ENCODE data around the gene GRK5.
"Not testable (repeated sequence)": the region's sequence is repeated elsewhere in the genome, so short reads cannot be mapped to it uniquely, and the experiment has no call there.

GRK5 gene

DNA sequence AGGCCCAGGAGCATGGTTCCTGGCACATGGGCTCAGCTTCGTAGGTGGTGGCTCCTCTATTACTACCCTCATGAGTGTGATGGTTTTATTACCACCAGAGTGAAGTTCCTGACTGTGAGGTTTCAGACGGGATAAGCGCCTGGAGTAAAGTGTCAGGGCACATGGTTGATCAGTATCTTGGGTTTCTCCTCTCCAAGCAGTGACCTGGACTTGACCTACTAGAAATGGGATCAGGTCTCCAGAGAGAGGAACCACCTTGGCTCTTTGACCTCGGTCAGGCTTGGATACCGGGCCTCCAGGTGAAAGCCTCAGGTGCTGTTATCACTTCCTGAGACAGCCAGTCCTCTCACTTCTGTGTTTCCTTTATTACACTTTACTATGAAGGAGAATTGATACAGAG is 67.7 kb downstream of the GRK5 start:
- TF ChIP-seq ZNF274 (IDR thresholded peaks at IDR 0.05; ENCODE audit: low read depth, low read length), result no peak
- no peak overlapping the region for H3K4me3 ChIP-seq (ENCODE audit: low read length)

DNA sequence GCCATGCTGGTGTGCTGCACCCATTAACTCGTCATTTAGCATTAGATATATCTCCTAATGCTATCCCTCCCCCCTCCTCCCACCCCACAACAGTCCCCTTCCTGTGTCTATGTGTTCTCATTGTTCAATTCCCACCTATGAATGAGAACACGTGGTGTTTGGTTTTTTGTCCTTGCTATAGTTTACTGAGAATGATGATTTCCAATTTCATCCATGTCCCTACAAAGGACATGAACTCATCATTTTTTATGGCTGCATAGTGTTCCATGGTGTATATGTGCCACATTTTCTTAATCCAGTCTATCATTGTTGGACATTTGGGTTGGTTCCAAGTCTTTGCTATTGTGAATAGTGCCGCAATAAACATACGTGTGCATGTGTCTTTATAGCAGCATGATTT is 68.8 kb downstream of the GRK5 start:
- H3K4me3 ChIP-seq (ENCODE audit: low read length), result not testable (repeated sequence)

DNA sequence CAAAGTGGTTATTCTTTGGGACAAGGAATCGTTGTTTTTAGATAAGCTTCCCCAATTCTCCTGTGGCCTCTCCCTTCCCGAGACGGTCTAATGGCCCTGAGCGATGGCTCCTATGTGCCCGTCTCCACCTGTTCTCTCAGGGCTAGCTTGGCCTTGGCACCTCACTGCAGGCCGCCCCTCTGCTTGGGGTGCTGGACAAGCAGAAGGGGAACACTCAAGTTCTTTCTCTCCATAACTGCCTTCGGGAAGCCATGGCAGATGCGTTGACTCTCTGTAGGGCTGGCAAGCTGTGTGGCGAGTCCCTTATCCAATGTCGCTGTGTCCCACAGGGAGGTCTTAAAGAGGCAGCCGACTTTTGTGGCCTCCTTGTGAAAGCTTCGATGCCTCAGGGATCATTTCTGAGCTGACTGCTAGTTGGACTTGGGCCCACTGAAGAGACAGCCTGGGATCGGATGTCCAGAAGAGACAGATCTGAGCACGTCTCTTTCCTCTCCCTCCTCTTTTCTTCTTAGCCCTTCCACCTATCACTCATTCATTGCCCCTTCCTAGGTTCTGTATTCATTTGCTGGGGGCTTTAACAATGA is 70.8 kb downstream of the GRK5 start:
- no peak overlapping the region for H3K4me3 ChIP-seq (ENCODE audit: low read length)
- TF ChIP-seq ZNF274 (IDR thresholded peaks at IDR 0.05; ENCODE audit: low read depth, low read length), result no peak

DNA sequence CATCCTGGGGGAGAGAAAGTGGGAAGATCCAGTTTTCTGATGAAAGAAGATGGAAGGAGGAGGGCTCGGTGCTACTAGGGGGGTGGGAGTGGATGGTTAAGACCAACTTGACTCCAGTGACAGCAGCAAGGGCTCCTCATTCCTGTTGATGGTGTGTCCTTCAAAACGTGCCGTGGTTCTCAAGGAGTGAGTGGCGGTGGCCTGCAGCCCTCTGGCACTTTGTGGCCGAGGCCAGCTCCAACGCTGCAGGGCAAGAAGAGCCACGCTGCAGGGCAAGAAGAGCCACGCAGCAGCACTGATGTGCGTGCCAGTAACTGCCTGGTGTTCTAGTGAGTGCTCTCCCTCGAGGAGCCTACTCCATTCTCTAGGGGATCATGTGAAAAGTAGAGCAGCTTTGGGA is 72.1 kb downstream of the GRK5 start:
- TF ChIP-seq ZNF274 (IDR thresholded peaks at IDR 0.05; ENCODE audit: low read depth, low read length), result no peak
- H3K4me3 ChIP-seq (ENCODE audit: low read length), result no peak overlapping the region

DNA sequence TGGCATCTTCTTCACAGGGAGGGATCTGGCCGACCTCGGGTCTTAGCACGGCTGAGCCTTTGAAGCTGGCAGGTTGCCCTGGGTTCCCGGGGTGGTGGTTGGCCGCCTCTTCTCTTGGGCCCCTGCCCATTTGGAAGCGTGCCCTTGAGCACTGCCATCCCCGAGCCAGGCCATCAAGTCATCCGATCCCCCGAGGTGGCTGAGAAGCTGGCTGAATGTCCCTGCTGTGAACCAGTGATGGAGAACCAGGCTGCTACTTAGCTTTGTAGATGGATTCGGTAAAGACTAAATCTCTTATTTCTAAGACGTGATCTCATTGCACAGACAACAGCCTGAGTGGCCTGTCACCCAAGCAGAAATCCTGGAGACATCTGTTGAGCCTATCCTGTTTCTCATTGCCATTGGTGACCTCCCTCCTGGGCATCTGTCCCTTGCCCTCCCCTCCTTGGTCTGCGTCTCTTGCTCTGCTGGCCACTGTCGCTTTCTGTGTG is 74.3 kb downstream of the GRK5 start:
- no peak overlapping the region for H3K4me3 ChIP-seq (ENCODE audit: low read length)
- no peak for TF ChIP-seq ZNF274 (IDR thresholded peaks at IDR 0.05; ENCODE audit: low read depth, low read length)

DNA sequence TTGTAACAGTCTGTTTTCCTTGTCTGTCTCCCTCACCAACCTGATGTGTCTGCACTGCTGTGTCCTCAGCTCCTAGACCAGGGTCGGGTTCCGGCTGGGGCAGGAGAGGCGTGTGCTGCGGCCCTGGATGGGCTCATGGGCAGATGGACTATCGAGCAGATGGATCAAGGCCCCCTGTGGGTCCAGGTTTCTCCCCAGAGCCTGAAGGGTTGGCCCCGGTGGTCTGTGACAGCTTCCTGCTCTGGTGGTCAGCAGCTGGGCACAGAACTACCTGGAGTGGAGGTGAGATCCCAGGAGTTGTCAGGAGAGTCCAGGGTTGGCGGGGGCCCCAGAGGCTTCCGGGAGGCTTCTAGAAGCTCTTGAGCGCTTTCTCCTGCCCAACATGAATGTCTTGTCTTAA is 75.1 kb downstream of the GRK5 start:
- TF ChIP-seq ZNF274 (IDR thresholded peaks at IDR 0.05; ENCODE audit: low read depth, low read length), result no peak
- no peak overlapping the region for H3K4me3 ChIP-seq (ENCODE audit: low read length)

DNA sequence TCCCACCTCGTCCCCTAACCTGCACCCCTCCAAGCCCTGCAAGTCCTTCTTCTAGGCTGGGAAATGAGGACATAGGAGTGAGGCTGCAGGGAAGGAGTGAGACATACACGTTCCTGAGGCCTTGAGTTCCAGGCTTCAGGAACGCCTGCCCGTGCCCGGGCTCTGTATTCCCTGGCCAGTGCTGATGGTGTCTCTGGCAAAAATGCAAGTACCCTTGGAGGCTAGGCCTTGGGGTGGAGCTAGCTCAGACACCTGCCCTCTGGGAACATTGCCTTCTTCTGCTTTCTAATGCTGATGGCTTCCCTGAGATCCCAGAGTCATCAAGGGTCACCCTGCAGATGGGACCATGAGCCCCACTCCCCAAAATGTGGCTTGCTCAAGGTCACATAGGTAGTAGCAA is 76.0 kb downstream of the GRK5 start:
- TF ChIP-seq ZNF274 (IDR thresholded peaks at IDR 0.05; ENCODE audit: low read depth, low read length), result no peak
- no peak overlapping the region for H3K4me3 ChIP-seq (ENCODE audit: low read length)

DNA sequence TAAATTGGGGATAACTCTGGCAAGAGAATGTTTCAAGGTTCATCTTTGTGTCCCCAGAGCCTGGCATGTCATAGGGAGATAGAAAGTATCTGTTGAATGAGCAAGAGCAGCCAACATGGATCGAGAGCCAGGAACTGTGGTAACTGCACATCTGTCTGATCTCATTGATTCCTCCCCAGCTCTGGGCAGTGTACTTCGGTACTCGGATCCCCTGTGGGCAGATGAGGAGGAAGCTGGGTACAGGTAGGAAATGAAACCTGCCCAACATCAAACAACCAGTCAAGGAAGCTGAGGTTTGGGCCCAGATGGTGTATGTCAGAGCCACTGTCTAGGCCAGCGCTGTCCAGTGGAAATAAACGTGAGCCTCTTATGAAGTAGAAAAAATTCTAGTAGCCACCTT is 76.4 kb downstream of the GRK5 start:
- no peak for TF ChIP-seq ZNF274 (IDR thresholded peaks at IDR 0.05; ENCODE audit: low read depth, low read length)
- no peak overlapping the region for H3K4me3 ChIP-seq (ENCODE audit: low read length)

DNA sequence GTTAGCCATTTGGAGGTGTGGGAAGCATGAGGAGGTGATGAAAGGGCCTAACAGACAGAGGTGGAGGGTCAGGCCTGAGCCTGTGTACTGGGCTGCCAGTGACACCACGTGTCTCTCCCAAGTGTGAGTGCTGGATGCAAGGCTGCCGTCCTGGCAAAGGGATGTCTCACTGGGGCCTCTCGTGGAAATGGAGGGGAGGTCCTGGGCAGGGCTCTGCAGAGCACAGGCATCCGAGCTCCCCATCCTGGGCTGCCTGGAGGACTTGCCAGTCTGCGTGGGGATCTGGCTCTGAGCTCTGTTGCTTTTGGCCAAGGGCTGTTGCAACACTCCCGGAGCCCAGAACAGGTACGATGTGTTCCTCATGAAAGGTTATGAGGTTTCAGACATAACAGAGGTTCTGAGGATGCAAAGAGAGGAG is 77.3 kb downstream of the GRK5 start:
- no peak overlapping the region for H3K4me3 ChIP-seq (ENCODE audit: low read length)
- TF ChIP-seq ZNF274 (IDR thresholded peaks at IDR 0.05; ENCODE audit: low read depth, low read length), result no peak

DNA sequence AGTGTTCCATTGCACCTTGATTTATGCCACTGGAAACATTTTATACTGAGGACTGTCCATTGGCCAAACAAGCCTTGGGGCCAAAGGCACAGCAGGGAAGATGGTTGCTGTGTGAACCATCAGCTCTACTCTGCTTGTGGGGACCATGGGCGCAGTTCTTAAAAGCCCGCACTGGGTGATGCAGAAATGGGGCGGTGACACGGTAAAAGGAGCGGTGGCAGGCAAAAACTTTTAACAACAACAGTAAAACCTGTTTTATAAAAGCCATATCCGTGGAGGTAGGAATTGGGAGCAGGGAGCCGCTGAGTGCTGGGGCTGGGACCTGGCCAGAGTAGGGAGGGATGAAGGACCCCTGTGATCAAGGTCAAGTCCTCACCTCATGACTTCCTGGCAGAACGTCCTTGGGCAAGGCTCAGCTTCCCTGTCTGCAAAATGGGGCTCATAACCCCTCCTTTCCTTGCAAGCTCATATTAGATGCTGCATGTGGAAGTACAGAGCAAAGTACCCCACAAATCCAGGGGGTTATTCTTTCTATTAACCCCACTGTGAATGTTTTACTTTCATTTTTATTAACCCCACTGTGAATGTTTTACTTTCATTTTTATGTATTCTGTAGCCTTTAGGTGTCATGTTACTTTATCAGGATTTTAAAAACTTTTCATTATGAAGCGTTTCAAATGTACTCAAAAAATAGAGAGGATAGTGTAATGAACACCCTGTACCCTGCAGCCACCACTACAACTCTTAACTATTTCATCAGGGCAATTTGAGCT is 78.3 kb downstream of the GRK5 start:
- H3K4me3 ChIP-seq (ENCODE audit: low read length), result peak overlapping the region; percentile 47; the same call in 1 of the 2 replicates
- no peak for TF ChIP-seq ZNF274 (IDR thresholded peaks at IDR 0.05; ENCODE audit: low read depth, low read length)

DNA sequence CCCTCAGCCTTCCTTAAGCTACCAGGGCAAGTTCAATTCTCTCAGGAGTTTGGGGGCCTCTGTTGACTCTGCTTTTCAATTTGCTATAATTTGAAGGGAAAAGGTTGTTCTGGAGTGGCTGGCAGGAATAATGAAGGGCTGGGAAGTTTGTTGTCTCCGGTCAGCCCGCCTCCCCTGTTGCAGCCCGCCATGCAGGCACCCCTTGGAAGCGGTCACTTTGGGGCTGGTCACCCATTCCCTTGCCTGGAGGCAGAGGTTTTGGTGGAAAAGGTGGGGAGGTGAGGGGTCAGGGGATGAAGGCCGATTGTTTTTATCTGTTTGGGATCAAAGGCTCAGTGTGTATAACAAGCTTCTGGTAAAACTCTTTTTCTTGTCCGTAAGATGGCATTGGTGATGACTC is 79.1 kb downstream of the GRK5 start:
- no peak for TF ChIP-seq ZNF274 (IDR thresholded peaks at IDR 0.05; ENCODE audit: low read depth, low read length)
- H3K4me3 ChIP-seq (ENCODE audit: low read length), result no peak overlapping the region

DNA sequence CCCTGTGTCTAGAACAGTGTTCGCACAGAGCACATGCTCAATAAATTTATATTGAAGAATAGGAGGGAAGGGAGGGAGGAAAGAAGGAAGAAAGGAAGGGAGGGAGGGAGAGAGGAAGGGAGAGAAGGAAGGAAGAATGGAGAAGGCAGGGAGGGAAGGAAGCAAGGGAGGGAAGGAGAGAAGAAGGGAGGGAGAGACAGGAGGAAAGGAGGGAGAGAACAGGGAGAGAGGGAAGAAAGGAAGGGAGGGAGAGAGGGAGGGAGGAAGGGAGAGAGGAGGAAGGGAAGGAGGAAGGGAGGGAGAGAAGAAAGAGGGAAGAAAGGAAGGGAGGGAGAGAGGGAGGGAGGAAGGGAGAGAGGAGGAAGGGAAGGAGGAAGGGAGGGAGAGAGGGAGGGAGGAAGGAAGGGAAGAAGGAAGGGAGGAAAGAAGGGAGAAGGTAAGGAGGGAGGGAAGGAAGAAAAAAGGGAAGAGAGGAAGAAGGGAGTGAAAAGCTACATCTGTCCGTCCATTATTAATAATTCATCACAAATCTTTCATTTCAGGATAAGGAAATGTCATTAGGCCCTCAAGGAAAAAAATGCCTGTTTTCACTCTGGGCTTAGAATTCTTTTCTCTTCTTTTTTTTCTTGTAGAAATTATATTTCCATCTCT is 79.7 kb downstream of the GRK5 start:
- no peak overlapping the region for H3K4me3 ChIP-seq (ENCODE audit: low read length)
- TF ChIP-seq ZNF274 (IDR thresholded peaks at IDR 0.05; ENCODE audit: low read depth, low read length), result no peak

DNA sequence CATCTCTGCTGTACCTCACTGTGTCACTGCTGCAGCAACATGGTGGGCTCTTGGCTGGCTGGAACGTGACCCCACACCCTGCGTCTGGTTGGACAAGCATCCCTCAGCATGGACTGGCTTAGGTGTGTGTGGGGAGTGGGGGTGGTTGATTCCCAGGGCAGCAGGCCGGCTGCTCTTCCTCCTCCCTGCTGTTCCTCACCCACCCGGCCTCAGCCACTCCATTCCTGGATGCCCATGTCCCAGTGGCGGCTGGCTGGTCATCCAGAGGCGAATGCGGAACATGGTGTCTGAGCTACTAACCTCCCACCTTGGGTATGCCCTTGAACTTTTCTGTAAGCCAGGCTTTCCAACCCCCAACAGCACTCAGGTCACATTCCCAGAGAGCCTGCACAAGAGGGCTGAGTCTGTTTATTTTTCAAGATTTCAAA is 81.2 kb downstream of the GRK5 start:
- no peak for TF ChIP-seq ZNF274 (IDR thresholded peaks at IDR 0.05; ENCODE audit: low read depth, low read length)
- no peak overlapping the region for H3K4me3 ChIP-seq (ENCODE audit: low read length)

DNA sequence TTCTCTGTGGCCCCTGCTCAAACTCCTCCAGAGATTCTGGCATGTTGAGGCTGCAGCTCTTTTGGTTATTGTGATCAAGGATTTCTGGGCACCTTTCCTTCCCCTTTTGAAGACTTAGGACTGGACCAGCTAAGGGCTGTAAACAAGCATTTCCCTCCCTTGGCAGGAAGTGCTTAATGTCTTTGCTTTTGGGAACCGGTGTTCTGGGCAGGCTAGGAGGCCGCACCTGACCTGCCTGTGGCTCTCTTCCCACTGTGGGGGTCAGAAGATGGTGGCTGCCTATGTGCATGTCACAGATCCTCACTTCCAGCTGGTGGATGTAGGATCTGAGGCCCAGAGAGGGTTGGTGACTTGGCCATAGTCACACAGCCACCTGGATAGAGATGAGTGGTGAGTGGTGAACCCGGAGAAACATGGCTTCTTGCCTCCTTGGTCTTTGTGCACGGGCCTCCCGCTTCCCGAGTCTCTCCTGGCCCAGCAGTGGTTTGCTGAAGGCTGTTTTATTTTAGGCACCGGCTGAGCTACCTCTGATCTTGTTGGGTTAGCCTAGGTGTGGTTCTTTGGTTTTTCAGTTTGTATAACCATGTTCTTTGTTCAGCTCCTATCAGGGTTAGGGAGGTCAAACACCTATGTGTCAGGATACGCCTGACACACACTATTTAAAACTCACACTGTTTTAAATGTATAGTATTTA is 82.0 kb downstream of the GRK5 start:
- no peak for TF ChIP-seq ZNF274 (IDR thresholded peaks at IDR 0.05; ENCODE audit: low read depth, low read length)
- no peak overlapping the region for H3K4me3 ChIP-seq (ENCODE audit: low read length)

All from GM08714 (cell line).